NCI-H1436 treated with DMSO at 0.1 percent for 48 hours (cell line): Measurements from ENCODE around the gene SSU72.
A peak's percentile ranks its signal among the peaks of the same experiment; 100 is the strongest.

Experiments used
- DNase-seq: peaks from one replicate; lab custom pipeline; 2025; lab: John Stamatoyannopoulos, UW

The SSU72 gene

GRCh38 chr1:1574721-1575537, at the start of gene SSU72:
SSU72 (minus strand) TSS chr1:1574863; CDS start chr1:1574557, 306 bp downstream.
- peak; percentile 23 for DNase-seq

- no peak for DNase-seq
Observed at GRCh38 chr1:1623631-1624442, 49.2 kb upstream of the SSU72 start.

DNA sequence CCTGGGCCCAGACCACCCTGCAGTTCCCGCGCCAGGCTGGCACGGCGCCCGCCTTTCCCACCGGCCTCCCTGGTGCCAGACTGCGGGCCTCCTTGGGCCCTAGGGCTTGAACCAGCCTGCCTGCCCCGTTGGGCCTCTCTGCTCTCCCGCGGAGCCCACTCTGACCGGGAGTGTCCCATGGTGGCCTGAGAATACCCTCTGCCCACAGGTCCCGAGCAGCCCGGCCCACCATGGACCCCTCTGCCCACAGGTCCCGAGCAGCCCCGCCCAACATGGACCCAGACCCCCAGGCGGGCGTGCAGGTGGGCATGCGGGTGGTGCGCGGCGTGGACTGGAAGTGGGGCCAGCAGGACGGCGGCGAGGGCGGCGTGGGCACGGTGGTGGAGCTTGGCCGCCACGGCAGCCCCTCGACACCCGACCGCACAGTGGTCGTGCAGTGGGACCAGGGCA, 48.5 kb upstream of the SSU72 start:
- no peak for DNase-seq

DNA sequence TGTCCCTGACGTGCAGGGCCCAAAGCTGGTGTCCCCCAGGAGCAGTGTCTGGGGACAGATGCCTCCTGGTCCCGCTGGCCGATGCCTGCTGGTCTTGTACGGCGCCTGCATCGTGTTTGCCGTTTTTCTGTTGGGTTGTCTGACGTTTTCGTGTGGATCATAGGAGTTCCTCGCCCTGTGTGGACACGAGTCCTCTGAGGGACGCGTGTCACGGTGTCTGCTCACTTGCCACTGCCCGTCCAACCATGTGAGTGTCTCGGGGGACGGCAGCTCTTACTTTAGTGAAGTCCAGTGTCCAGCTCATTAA, 48.1 kb upstream of the SSU72 start:
- no peak for DNase-seq

DNA sequence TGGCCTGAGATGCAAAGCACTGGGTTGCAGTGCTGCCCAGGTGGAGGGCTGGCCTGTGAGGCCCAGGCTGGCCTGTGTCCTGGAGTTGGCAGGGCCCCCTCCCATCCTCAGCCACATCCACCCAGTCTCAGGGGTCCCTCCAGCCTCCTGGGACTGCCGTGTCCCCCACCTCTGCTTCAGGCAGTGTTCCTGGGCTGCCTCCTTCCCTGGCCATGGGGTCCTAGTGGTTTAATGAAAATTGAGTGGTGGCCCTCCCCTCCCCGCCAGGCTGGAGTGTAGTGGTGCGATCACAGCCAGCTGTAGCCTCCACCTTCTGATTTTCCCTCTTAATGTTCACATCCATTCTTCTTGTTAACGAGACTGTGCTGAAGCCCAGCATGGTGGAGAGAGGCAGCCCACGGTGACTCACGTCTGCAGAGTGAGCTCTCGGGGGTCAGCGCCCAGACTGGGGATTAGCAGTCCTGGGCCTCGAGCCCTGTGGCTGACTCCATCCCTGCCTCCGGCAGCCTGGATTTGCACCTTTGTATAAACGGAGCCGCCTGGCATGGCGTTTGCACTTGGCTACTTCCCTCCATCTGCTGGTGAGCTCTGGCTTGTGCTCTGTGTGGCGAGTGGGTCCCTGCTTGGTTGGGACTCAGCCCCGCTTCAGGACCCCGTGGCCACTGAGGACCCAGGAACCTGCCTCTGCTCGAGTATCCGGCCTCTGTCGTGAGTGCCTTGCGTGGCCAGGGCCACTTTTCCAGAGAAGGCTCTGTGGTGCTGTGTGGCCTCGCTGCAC, 47.5 kb upstream of the SSU72 start:
- no peak for DNase-seq

GRCh38 chr1:1621173-1622009, 46.7 kb upstream of the SSU72 start:
- no peak for DNase-seq

DNA sequence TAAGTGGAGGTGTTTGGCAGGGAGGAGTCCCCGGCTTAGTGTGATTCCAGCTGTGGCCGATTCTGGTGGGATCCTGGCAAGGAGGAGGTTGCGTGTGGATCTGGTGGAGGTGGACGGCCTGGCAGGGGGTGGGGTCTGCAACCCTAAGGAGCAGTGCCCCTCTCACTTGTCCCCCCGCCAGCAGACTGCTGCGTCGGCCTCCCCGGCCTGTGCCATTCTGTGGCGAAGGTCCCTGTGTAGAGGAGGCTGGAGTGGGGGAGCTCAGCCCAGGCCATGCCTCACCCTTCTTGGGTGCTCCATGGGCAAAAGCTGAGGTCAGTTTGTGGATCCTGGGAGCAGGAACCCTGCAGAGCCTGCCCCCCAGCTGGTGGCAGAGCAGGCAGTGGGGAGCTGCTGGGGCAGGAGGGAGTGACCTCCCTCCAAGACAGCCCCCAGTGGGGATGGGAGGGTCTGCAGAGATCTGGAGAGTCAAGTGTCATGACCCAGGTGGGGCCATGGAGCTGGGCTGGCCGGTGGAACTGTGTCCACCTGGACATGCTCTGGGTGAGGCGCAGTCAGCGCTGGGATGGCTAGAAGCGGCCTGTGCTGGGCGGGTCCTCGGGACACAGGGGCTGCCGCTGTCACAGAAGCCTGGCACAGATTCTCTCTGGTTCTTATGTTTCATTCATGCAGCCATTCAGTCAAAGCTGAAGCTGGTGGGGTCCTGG, 45.9 kb upstream of the SSU72 start:
- no peak for DNase-seq

DNA sequence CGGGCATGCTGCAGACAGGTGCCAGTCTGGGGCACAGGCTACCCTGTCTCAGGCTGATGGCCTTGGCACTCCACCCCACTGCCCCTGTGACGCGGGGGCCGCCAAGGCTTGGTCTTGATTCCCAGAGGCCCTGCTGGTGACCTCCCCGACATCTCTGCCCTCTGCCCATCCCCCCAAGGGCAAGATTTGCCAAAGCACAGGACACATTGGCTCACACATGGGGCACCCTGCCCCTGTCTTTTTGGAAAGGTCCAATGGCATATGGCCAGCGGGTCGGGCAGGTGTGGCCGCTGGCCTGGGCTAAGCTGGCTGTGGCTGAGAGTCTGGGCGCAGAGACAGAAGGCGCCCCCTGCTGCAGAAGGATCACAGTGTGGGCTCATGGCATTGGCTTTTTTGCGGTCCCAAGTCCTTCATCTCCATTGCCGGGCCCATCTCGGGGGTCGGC, 45.3 kb upstream of the SSU72 start:
- no peak for DNase-seq

DNA sequence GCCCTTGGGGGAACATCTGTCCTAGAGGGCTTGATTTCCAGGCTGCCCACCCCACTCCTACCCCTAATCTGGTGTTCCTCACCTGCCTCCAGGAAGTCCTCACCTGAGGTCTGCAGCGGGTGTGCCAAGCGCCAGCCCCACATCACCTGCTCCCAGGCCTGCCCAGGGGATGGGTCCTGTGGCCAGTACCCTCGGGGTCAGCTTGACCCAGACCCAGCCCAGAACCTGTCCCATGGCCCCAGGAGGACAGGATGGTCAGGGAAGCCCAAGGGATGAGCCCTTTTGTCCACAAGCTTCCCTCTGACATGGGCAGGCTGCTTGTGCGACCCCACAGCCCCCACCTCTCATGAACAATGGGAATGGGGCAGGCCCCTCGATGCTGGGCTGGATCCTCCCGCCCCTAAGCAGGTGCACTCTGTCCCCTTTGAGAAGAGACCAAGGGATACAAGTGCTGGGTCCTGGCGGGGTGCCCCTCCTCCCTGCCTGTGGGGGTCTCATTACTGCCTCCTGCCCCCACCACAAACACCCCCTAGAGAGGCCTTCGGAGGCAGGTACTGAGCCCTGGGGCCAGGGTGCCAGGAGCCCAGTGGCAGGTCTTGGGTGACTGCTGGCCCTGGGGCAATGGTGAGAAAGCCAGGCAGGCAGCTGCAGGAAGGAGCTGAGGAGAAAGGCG, 43.9 kb upstream of the SSU72 start:
- no peak for DNase-seq

GRCh38 chr1:1617925-1618324, 43.3 kb upstream of the SSU72 start:
- no peak for DNase-seq

- DNase-seq, result no peak
Observed at GRCh38 chr1:1617516-1617915, 42.9 kb upstream of the SSU72 start.

GRCh38 chr1:1616838-1617237, 42.2 kb upstream of the SSU72 start:
- DNase-seq, result no peak

- no peak for DNase-seq
Observed at GRCh38 chr1:1616045-1616790, 41.6 kb upstream of the SSU72 start.

DNA sequence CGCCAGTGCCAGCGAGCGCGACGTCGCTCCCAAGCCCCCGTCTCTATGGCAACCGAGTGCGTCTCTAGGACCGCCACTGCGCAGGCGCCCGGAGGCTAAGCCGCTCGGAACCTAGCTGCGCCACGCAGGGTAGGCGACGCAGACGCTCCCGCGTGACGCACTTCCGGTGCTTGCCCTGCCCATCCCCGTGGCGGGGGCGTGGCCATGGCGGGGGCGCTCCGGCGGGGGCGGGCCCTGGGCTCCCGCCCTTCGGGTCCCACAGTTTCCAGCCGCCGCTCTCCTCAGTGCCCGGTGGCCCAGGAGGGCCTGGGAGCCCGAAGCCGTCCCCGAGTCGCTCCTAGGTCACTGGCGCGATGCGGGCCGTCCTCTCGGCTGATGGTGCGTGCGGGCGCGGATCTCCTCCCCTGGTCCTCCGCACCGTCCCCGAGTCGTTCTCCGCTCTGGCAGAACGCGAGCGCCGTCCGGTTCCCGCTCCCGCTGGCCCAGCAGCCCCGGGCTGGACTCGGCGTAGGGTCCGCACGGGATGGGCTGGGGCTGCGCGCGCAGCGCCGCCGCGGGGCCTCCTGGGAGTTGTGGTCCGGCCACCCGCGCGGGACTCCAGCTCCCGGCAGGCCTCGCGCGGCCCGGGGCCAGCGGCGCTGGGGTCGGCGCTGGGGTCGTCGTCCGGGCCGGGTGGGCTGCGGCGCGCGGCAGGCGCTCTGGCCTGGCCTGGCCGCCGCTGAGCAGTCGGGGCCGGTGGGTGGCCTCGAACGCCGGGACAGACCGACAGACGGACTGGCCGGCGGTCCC, 40.8 kb upstream of the SSU72 start, which contains the start of gene MIB2:
MIB2 (plus strand) TSS at position 245 of the 789 bp plus-strand sequence. CDS start 7,953 bp downstream, outside the sequence.
- DNase-seq, result peak; percentile 77

DNA sequence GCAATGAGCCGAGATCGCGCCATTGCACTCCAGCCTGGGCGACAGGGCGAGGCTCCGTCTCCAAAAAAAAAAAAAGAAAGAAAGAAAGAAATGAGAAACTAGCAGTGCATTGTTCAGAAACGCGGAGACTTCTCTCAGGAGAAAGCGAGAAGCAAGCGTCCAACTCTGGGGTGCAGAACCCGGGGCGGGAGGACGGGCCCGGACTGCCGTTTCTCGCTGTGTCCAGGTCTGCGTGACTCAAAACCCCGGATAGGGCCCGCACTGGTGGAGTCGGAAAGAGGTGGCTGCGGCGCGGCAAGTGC, 40.2 kb upstream of the SSU72 start:
- DNase-seq, result no peak

- DNase-seq, result no peak
Observed at GRCh38 chr1:1614204-1614953, 39.7 kb upstream of the SSU72 start.

DNA sequence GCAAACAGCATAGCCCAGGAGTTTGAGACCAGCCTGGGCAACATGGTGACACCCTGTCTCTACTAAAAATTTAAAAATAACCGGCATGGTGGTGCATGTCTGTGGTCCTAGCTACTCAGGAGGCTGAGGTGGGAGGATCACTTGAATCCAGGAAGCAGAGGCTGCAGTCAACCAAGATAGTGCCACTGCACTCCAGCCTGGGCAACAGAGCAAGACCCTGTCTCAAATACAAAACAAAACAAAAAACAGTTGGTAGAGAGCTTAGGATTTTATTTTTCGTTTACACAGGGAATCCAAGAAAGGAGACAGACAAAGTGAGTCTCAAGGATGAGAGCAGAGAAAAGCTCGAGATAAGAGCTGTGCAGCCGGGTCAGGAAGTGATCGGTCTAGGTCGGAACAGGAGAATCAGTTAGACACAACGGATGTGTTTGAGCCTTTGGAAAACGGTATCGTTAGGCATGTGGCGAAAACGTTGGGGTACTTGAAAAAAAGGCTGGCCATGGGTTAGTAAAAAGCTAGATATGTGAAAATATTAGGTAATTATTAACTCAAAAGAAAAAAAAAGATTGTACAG, 38.9 kb upstream of the SSU72 start:
- DNase-seq, result no peak

DNA sequence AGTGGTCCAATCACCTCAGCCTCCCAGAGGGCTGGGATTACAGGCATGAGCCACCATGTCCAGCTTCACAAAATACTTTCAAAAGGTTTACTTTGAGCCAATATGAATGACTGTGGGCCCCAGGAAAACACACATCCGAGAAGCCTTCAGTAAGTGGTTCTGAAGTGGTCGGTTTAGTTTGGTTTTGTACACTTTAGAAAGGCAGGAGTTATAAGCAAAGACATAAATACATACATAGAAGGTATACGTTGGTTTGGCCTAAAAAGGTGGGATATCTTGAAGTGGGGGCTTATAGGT, 37.4 kb upstream of the SSU72 start:
- DNase-seq, result no peak
